ENCODE results near the gene TANGO2. TPM values are rescaled to one million over a fixed set of nuclear protein-coding genes. Genes with fewer than 3 reads are reported as not detected.

The TANGO2 gene
- polyA plus RNA-seq, 1 of the 3 experiments (the other 2 are of a cell fraction) = 20.7 TPM

GRCh38 chr22:19977296-19978243 lies 43.3 kb upstream of the TANGO2 start:
- no peak overlapping the region for H2AFZ ChIP-seq (ENCODE audit: low read depth)
- H3F3A ChIP-seq (replicated peaks; ENCODE audit: insufficient read depth) = no peaks in the 10 kb centered on the region
- TF ChIP-seq POLR2AphosphoS5 (IDR thresholded peaks at IDR 0.05; ENCODE audit: low read depth, low read length) (no peak), IRF3 (IDR thresholded peaks at IDR 0.05; ENCODE audit: low read depth, low read length) (no peak), EZH2phosphoT487 (IDR thresholded peaks at IDR 0.05; ENCODE audit: borderline replicate concordance, low read depth) (no peak), ELF1 (IDR thresholded peaks at IDR 0.05) (no peak), RAD21 (IDR thresholded peaks at IDR 0.05; ENCODE audit: low read length) (no peak)
- DNase-seq = no peak
- H4K20me1 ChIP-seq (ENCODE audit: insufficient read depth) = no peaks in the 10 kb centered on the region
- no peak overlapping the region for H3K4me3 ChIP-seq (ENCODE audit: low read depth in 2 of 2, low read length in 1 of 2)
- H3K4me1 ChIP-seq (ENCODE audit: control insufficient read depth in 1 of 2, insufficient read depth in 2 of 2, low read depth in 1 of 2, low read length in 1 of 2) = peaks cover 0 to 26% of the 10 kb centered on the region in 2 experiments; a peak in 1 of 4 replicates
- H3K4me2 ChIP-seq = no peak overlapping the region
- no peaks in the 10 kb centered on the region for H3K79me2 ChIP-seq (ENCODE audit: insufficient read depth)
- H3K36me3 ChIP-seq (replicated peaks in 1 of 2; ENCODE audit: control insufficient read depth in 1 of 2, insufficient read depth in 2 of 2, low read length in 1 of 2) = peaks cover 0 to 50% of the 10 kb centered on the region in 2 experiments
- no peak overlapping the region for H3K9ac ChIP-seq
- no peaks in the 10 kb centered on the region for H3K9me3 ChIP-seq
- H3K27ac ChIP-seq (ENCODE audit: low read depth in 2 of 2, low read length in 1 of 2) = no peak overlapping the region
- 94% methylated on average over 24 of the region's 32 CpGs for WGBS (ENCODE audit: low lambda C conversion rate)
- ChIA-PET POLR2A (interaction anchor here (1.0 to 1.1 kb wide), 2 partner anchors 9 to 102 kb away, joined by 3 to 4 read pairs; no protein-coding TSS in a partner anchor), CTCF (interaction anchor here (1.0 to 16.4 kb wide), 2 partner anchors 12 to 35 kb away, joined by 3 to 224 read pairs; no protein-coding TSS in a partner anchor)
- H3K9me2 ChIP-seq = no peaks in the 10 kb centered on the region
- no peaks in the 10 kb centered on the region for H3K27me3 ChIP-seq (ENCODE audit: insufficient read depth)

GRCh38 chr22:19978748-19979147 lies 42.2 kb upstream of the TANGO2 start:
- no peak for DNase-seq
- Histone ChIP-seq H3K4me3 (ENCODE audit: low read depth in 2 of 2, low read length in 1 of 2) (no peak overlapping the region), H3K9me3 (no peaks in the 10 kb centered on the region), H3K4me2 (no peak overlapping the region), H3K27ac (ENCODE audit: low read depth in 2 of 2, low read length in 1 of 2) (no peak overlapping the region), H3F3A (replicated peaks; ENCODE audit: insufficient read depth) (no peaks in the 10 kb centered on the region), H4K20me1 (ENCODE audit: insufficient read depth) (peaks cover 4% of the 10 kb centered on the region; the same call in 1 of the 2 replicates), H3K27me3 (ENCODE audit: insufficient read depth) (no peaks in the 10 kb centered on the region), H3K79me2 (ENCODE audit: insufficient read depth) (peaks cover 3% of the 10 kb centered on the region; the same call in 1 of the 2 replicates), H3K9me2 (no peaks in the 10 kb centered on the region), H3K36me3 (replicated peaks in 1 of 2; ENCODE audit: control insufficient read depth in 1 of 2, insufficient read depth in 2 of 2, low read length in 1 of 2) (peaks cover 0 to 45% of the 10 kb centered on the region in 2 experiments), H3K9ac (no peak overlapping the region), H2AFZ (ENCODE audit: low read depth) (no peak overlapping the region), H3K4me1 (ENCODE audit: control insufficient read depth in 1 of 2, insufficient read depth in 2 of 2, low read depth in 1 of 2, low read length in 1 of 2) (peaks cover 7 to 38% of the 10 kb centered on the region in 2 experiments; a peak in 3 of 4 replicates)
- CTCF ChIA-PET = interaction anchor here (1.0 to 16.4 kb wide), 3 partner anchors 8 to 33 kb away, joined by 3 to 224 read pairs (median 24); no protein-coding TSS in a partner anchor
- POLR2A ChIA-PET = no interaction called here
- WGBS (ENCODE audit: low lambda C conversion rate) = 95% methylated on average over 16 of the region's 17 CpGs
- no peak for TF ChIP-seq SIN3A (IDR thresholded peaks at IDR 0.05; ENCODE audit: borderline replicate concordance, low read depth, low read length)
- no peak for TF ChIP-seq TEAD4 (IDR thresholded peaks at IDR 0.05; ENCODE audit: borderline replicate concordance, insufficient read depth)
- no peak for TF ChIP-seq TAF1 (IDR thresholded peaks at IDR 0.05; ENCODE audit: borderline replicate concordance, low read depth, low read length)
- no peak for TF ChIP-seq GATA2 (CRISPR knock-in tag; IDR thresholded peaks at IDR 0.05)
- TF ChIP-seq REST (IDR thresholded peaks at IDR 0.05; ENCODE audit: low read depth, low read length) = no peak
- no peak for TF ChIP-seq USF2 (IDR thresholded peaks at IDR 0.05; ENCODE audit: borderline replicate concordance, low read depth, low read length)
- no peak for TF ChIP-seq NRF1 (IDR thresholded peaks at IDR 0.05; ENCODE audit: low read depth, low read length)
- TF ChIP-seq RAD21 (IDR thresholded peaks at IDR 0.05; ENCODE audit: low read length) = no peak
- TF ChIP-seq EZH2phosphoT487 (IDR thresholded peaks at IDR 0.05; ENCODE audit: borderline replicate concordance, low read depth) = no peak
- no peak for TF ChIP-seq JUND (IDR thresholded peaks at IDR 0.05)
- TF ChIP-seq MEF2A (IDR thresholded peaks at IDR 0.05; ENCODE audit: borderline replicate concordance, low read depth) = no peak
- no peak for TF ChIP-seq SMC3 (IDR thresholded peaks at IDR 0.05; ENCODE audit: low read depth, low read length)
- no peak for TF ChIP-seq GABPA (IDR thresholded peaks at IDR 0.05; ENCODE audit: low read depth)
- TF ChIP-seq TCF12 (IDR thresholded peaks at IDR 0.05) = no peak
- no peak for TF ChIP-seq PBX3 (IDR thresholded peaks at IDR 0.05)
- no peak for TF ChIP-seq MAX (IDR thresholded peaks at IDR 0.05; ENCODE audit: low read depth)
